HepG2 (cell line): Measurements from ENCODE around the gene USP40. TPM values are rescaled to one million over a fixed set of nuclear protein-coding genes. Genes with fewer than 3 reads are reported as not detected.

Source experiments
- ATAC-seq: fragments of 200-7000 bp; cut with Tn5 transposase; 3 replicates; pipeline ENCODE4 v1.9.1; 2020; ENCODE audit warnings: mild to moderate bottlenecking, moderate library complexity
- BruUV-seq: library from RNA; stranded (reverse); fragments of 400-500 nt; replicated peaks from 2 replicates; lab custom pipeline; 2021; lab: Mats Ljungman, UMichigan
- CTCF ChIA-PET: fragments of 300-600 bp; formaldehyde crosslinking; extraction: SDS; loops from one replicate; lab custom pipeline; 2021; ENCODE audit warnings: low total read pairs, inconsistent platforms, low intra/inter-chr PET ratio; lab: Yijun Ruan, JAX
- POLR2A ChIA-PET: fragments of 350-600 bp; sonication (Branson Sonifier 250); formaldehyde crosslinking; loops from one replicate; lab custom pipeline; 2020; ENCODE audit warnings: antibody characterized with exemption, inconsistent platforms; lab: Yijun Ruan, JAX
- DNase-seq: peaks from one replicate; pipeline ENCODE4 v3.0.0-alpha.2; 2015; ENCODE audit warnings: low spot score
- FAIRE-seq: peaks from 3 replicates; lab custom pipeline; 2011; peaks lifted over from hg19 to GRCh38; lab: Jason Lieb, UNC
- H2AFZ ChIP-seq: one replicate; pipeline ENCODE4 v1.6.1; 2011; ENCODE audit warnings: low read length, inconsistent platforms
- H3K27ac ChIP-seq: fragments of 300-600 bp; 3 replicates; pipeline ENCODE4 v1.8.0; 2011; ENCODE audit warnings: mixed run types, mild to moderate bottlenecking, mixed read lengths, low read length, inconsistent platforms; ENCODE audit not compliant: insufficient read depth; ENCODE audit errors: extremely low read length
- H3K27me3 ChIP-seq, 2 experiments: fragments of 200-600 bp in 1 of 2; 2 replicates in 1 of 2; 3 replicates in 1 of 2; pipeline versions ENCODE4 v1.6.0 to v1.8.0; 2011; ENCODE audit warnings: low read length in 2 of 2, mild to moderate bottlenecking in 2 of 2, moderate library complexity in 2 of 2, inconsistent platforms in 1 of 2; ENCODE audit not compliant: insufficient read depth in 2 of 2, control insufficient read depth in 1 of 2
- H3K36me3 ChIP-seq, 2 experiments: fragments of 200-600 bp in 1 of 2; replicated peaks in 1 of 2; 2 replicates in 1 of 2; 3 replicates in 1 of 2; pipeline versions ENCODE4 v1.5.1 to v1.8.0; 2011; ENCODE audit warnings: low read length in 2 of 2, inconsistent platforms in 1 of 2; ENCODE audit not compliant: insufficient read depth in 2 of 2, control insufficient read depth in 1 of 2
- H3K4me1 ChIP-seq: 2 replicates; pipeline ENCODE4 v1.5.1; 2012; ENCODE audit warnings: low read length, inconsistent platforms; ENCODE audit not compliant: insufficient read depth
- H3K4me2 ChIP-seq: 2 replicates; pipeline ENCODE4 v1.6.0; 2011; ENCODE audit warnings: low read depth, low read length, inconsistent platforms
- H3K4me3 ChIP-seq, 3 experiments: fragments of 200-600 bp in 1 of 3; sonication (generic), shearing (Covaris generic) in 1 of 3; replicated peaks in 1 of 3; 2 replicates each; pipeline ENCODE4 v1.5.1; 2011 to 2016; ENCODE audit warnings: low read length in 3 of 3, inconsistent platforms in 2 of 3, low read depth in 2 of 3, mild to moderate bottlenecking in 2 of 3, control low read depth in 1 of 3, mixed read lengths in 1 of 3; ENCODE audit not compliant: insufficient read depth in 1 of 3
- H3K79me2 ChIP-seq: one replicate; pipeline ENCODE4 v1.6.1; 2011; ENCODE audit warnings: low read length, inconsistent platforms; ENCODE audit not compliant: insufficient read depth
- H3K9ac ChIP-seq: 2 replicates; pipeline ENCODE4 v1.6.0; 2011; ENCODE audit warnings: mild to moderate bottlenecking, low read depth, low read length, inconsistent platforms; ENCODE audit not compliant: insufficient read depth
- H3K9me3 ChIP-seq: 2 replicates; pipeline ENCODE4 v1.5.1; 2012; ENCODE audit warnings: mild to moderate bottlenecking, low read length
- H4K20me1 ChIP-seq: 2 replicates; pipeline ENCODE4 v1.6.0; 2011; ENCODE audit warnings: inconsistent platforms, mild to moderate bottlenecking, low read length, moderate library complexity; ENCODE audit not compliant: insufficient read depth
- CENPT ChIP-seq: sonication (generic); formaldehyde crosslinking; IDR thresholded peaks from 2 replicates; pipeline ENCODE4 v1.8.0; 2022; ENCODE audit warnings: low read depth, mild to moderate bottlenecking, moderate library complexity, missing genetic modification reagents
- CREB1 ChIP-seq, 2 experiments: fragments of 450-650 bp in 1 of 2; IDR thresholded peaks; 2 replicates each; pipeline ENCODE4 v1.6.1; 2016 to 2017; ENCODE audit warnings: control low read depth in 1 of 2, mild to moderate bottlenecking in 1 of 2, missing compliant biosample characterization in 1 of 2, missing genetic modification characterization in 1 of 2
- GABPB1 ChIP-seq: IDR thresholded peaks from 2 replicates; pipeline ENCODE4 v1.6.1; 2016; ENCODE audit warnings: mild to moderate bottlenecking, missing genetic modification reagents, moderate library complexity, missing compliant biosample characterization
- HDAC6 ChIP-seq: fragments of 200-600 bp; sonication (generic); IDR thresholded peaks from 2 replicates; pipeline ENCODE4 v1.7.0; 2017; ENCODE audit warnings: mild to moderate bottlenecking, antibody characterized with exemption, low read length, low read depth
- MAF1 ChIP-seq: sonication (generic); formaldehyde crosslinking; IDR thresholded peaks from 2 replicates; pipeline ENCODE4 v1.5.0; 2020; ENCODE audit warnings: missing genetic modification reagents, borderline replicate concordance
- NCOA5 ChIP-seq: sonication (generic); formaldehyde crosslinking; IDR thresholded peaks from 2 replicates; pipeline ENCODE4 v1.4.0; 2020; ENCODE audit warnings: missing genetic modification reagents
- NKX3-1 ChIP-seq: sonication (generic); formaldehyde crosslinking; IDR thresholded peaks from 2 replicates; pipeline ENCODE4 v1.5.0; 2020; ENCODE audit warnings: missing genetic modification reagents
- NR2F1 ChIP-seq, 2 experiments: fragments of 450-650 bp in 1 of 2; formaldehyde crosslinking in 1 of 2; IDR thresholded peaks; 2 replicates each; pipeline versions ENCODE4 v1.5.0 to v1.6.1; 2016 to 2020; ENCODE audit warnings: mild to moderate bottlenecking in 1 of 2, missing compliant biosample characterization in 1 of 2, missing genetic modification reagents in 1 of 2, moderate library complexity in 1 of 2
- POGK ChIP-seq: sonication (generic); formaldehyde crosslinking; conservative IDR thresholded peaks from 2 replicates; pipeline ENCODE4 v1.8.0; 2022; ENCODE audit warnings: mild to moderate bottlenecking, moderate library complexity, missing genetic modification reagents
- SNAPC4 ChIP-seq: sonication (generic); formaldehyde crosslinking; IDR thresholded peaks from 2 replicates; pipeline ENCODE4 v1.4.0; 2020; ENCODE audit warnings: mild to moderate bottlenecking, missing genetic modification reagents
- STAG1 ChIP-seq: sonication (generic); formaldehyde crosslinking; IDR thresholded peaks from 2 replicates; pipeline ENCODE4 v1.4.0; 2020; ENCODE audit warnings: missing genetic modification reagents
- ZBTB8A ChIP-seq: sonication (generic); formaldehyde crosslinking; IDR thresholded peaks from 2 replicates; pipeline ENCODE4 v1.4.0; 2020; ENCODE audit warnings: mild to moderate bottlenecking, low read depth, missing genetic modification reagents, borderline replicate concordance
- ZFX ChIP-seq: sonication (generic); formaldehyde crosslinking; IDR thresholded peaks from 2 replicates; pipeline ENCODE4 v1.4.0; 2020; ENCODE audit warnings: mild to moderate bottlenecking, low read depth, missing genetic modification reagents, moderate library complexity
- WGBS: methylation state at CpG from one replicate; pipeline ENCODE4 v1.1.6; 2017; ENCODE audit warnings: low lambda C conversion rate; 5-methylcytosine and 5-hydroxymethylcytosine counted together
- in situ Hi-C: cut with HindIII; loops from 2 replicates; pipeline ENCODE4 v1.10.0; 2017; ENCODE audit warnings: low pct_unique_long_range_greater_than_20kb; ENCODE audit not compliant: extremely low pct_ligation_motif_present
- intact Hi-C: fragments of 100-400 bp; cut with micrococcal nuclease; formaldehyde crosslinking; loops from one replicate; pipeline ENCODE4 v1.10.0; 2022; ENCODE audit not compliant: unreplicated experiment
- polyA plus RNA-seq, 8 experiments: library from polyadenylated mRNA; depleted of rRNA in 3 of 8; stranded (reverse) in 7 of 8; unstranded in 1 of 8; fragments of >200 nt; fragmentation: Illumina TruSeq in 4 of 8; extraction: Trizol in 4 of 8; gene quantifications; 2 replicates each; pipeline versions ENCODE4 v1.2.1 to v1.2.3, GENCODE V29; 2011 to 2016; ENCODE audit warnings: low read depth in 4 of 8, missing spikeins in 1 of 8, mixed read lengths in 1 of 8; ENCODE audit not compliant: insufficient read depth in 1 of 8
- total RNA-seq, 5 experiments: library from RNA; depleted of rRNA; stranded (reverse); fragments of >200 nt; fragmentation: Illumina TruSeq; extraction: Trizol; gene quantifications; 2 replicates each; pipeline ENCODE4 v1.2.3, GENCODE V29; 2016; ENCODE audit warnings: low read depth in 1 of 5
- TF ChIP-seq, protein P1 (sequence below): IDR thresholded peaks from 2 replicates; pipeline ENCODE4 v1.6.1; 2012; ENCODE audit warnings: low read depth, low read length, improper control_type of control experiment

USP40 gene
- total and polyA plus RNA-seq, 2 of the 13 experiments (the other 11 are each of a cell fraction or from before 2014, with no cell fraction given): 41.0 to 46.3 TPM

DNA sequence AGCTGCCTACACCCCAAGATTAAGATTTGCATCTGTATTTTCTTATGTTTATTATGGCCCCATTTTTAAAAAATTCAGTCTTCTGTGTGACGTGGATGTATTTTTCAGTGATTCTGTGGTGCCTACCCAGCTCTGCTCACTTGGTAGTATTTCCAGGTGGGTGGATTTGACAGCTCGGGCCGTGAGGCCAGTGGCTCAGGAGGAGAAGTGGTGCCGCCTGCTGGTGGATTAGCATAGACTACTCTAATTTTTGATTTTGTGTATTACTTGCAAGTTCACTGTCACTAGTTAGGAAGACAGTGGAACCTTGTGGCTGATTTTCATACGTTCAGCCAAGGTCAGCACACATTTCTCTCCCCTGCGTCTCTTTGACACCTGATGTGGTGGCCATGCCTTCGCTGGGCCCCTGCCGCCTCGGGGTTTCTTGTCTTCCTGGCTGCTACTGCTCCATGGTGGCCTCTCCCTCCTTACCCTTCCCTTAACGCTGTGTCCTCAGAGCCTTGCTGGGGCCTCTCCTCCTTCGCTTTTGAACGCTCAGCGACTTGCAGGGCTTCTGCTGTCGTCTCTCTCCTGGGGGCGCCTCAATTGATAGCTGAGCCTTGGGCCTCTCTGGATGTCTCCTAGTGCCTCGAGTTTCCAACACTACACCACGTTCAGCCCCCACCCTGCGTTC is 122.9 kb downstream of the USP40 start (continued):
- TF ChIP-seq POGK (CRISPR knock-in tag) (0 out of 2 replicates have a peak, but pooled peaks have one; percentile 30), CREB1 (IDR thresholded peaks at IDR 0.05) (peak; percentile 27; the same call in 1 of the 2 replicates), CREB1 (CRISPR knock-in tag; IDR thresholded peaks at IDR 0.05) (no peak), STAG1 (CRISPR knock-in tag) (peak; percentile 92)
- TF ChIP-seq, protein P1, sequence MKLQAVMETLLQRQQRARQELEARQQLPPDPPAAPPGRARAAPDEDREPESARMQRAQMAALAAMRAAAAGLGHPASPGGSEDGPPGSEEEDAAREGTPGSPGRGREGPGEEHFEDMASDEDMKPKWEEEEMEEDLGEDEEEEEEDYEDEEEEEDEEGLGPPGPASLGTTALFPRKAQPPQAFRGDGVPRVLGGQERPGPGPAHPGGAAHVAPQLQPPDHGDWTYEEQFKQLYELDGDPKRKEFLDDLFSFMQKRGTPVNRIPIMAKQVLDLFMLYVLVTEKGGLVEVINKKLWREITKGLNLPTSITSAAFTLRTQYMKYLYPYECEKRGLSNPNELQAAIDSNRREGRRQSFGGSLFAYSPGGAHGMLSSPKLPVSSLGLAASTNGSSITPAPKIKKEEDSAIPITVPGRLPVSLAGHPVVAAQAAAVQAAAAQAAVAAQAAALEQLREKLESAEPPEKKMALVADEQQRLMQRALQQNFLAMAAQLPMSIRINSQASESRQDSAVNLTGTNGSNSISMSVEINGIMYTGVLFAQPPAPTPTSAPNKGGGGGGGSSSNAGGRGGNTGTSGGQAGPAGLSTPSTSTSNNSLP: peak; percentile 66; the same call in 1 of the 2 replicates

DNA sequence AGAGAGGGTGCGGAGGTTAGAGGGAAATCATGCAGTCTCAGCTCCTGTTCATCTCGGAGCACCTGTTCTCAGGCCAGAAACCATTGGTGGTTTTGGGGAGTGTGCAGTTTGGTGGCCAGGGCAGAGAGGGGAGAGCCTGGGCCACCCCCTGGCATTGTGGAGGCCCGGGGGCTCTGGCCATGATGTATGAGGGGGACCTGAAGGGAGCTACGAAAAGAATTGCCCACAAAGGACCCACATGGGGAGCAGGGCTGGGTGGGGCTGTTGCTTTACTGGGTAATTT is 124.6 kb downstream of the USP40 start:
- DNase-seq (no peak), ATAC-seq (no peak), FAIRE-seq (no peak)
- no peaks in the 10 kb centered on the region for H3K79me2 ChIP-seq
- intact Hi-C loops: loop anchor here (10.0 kb wide), 2 partner anchors 87 to 393 kb away; partner anchors contain the start of gene DGKD
- no peaks in the 10 kb centered on the region for H3K4me1 ChIP-seq
- ChIA-PET POLR2A (no interaction called here), CTCF (no interaction called here)
- H4K20me1 ChIP-seq: peaks cover 3% of the 10 kb centered on the region; the same call in 1 of the 2 replicates
- no peak overlapping the region for H3K4me2 ChIP-seq
- H3K9me3 ChIP-seq: no peaks in the 10 kb centered on the region
- WGBS: 88% methylated on average over 4 of the region's 4 CpGs
- no TSS peak for BruUV-seq
- no peak overlapping the region for H2AFZ ChIP-seq
- in situ Hi-C loops: no loop called here
- no peak overlapping the region for H3K4me3 ChIP-seq
- no peaks in the 10 kb centered on the region for H3K27me3 ChIP-seq
- H3K27ac ChIP-seq: no peak overlapping the region
- peaks cover 39 to 57% of the 10 kb centered on the region in 2 experiments for H3K36me3 ChIP-seq
- no peak overlapping the region for H3K9ac ChIP-seq
- TF ChIP-seq HDAC6 (no peak), NCOA5 (no peak), NR2F1 (CRISPR knock-in tag; IDR thresholded peaks at IDR 0.05) (no peak), ZFX (CRISPR knock-in tag) (no peak), ZBTB8A (no peak), SNAPC4 (CRISPR knock-in tag) (no peak), NKX3-1 (CRISPR knock-in tag) (no peak), MAF1 (CRISPR knock-in tag) (no peak), GABPB1 (CRISPR knock-in tag) (no peak), CENPT (CRISPR knock-in tag) (no peak)
